Sigmoid colon (tissue), 7 donors: ENCODE data around the gene PER2. TPM values are rescaled to one million over a fixed set of nuclear protein-coding genes. Genes with fewer than 3 reads are reported as not detected.
A peak's percentile ranks its signal among the peaks of the same experiment; 100 is the strongest.

Experiments
- DNase-seq: peaks from one replicate; pipeline ENCODE4 v3.0.0-alpha.2; 2019
- H3K27ac ChIP-seq, 4 donors: fragments of 200-600 bp; sonication (generic); one replicate each; pipeline ENCODE4 v1.5.1; 2016 to 2019; ENCODE audit warnings: mild to moderate bottlenecking in 1 of 4
- H3K27me3 ChIP-seq, 3 donors: fragments of 200-600 bp; sonication (generic); one replicate each; pipeline ENCODE4 v1.5.1; 2019; ENCODE audit warnings: mild to moderate bottlenecking in 1 of 3
- H3K36me3 ChIP-seq, 4 donors: fragments of 200-600 bp; sonication (generic); one replicate each; pipeline ENCODE4 v1.5.1; 2016 to 2019
- H3K4me1 ChIP-seq, 4 donors: fragments of 200-600 bp; sonication (generic); one replicate each; pipeline ENCODE4 v1.5.1; 2017 to 2019
- H3K4me3 ChIP-seq, 4 donors: fragments of 200-600 bp; sonication (generic); one replicate each; pipeline ENCODE4 v1.5.1; 2017 to 2019; ENCODE audit warnings: mild to moderate bottlenecking in 2 of 4, moderate library complexity in 1 of 4
- H3K9me3 ChIP-seq, 4 donors: fragments of 200-600 bp in 3 of 4; sonication (generic) in 3 of 4; one replicate each; pipeline versions ENCODE4 v1.5.1 to v1.6.1; 2013 to 2019
- CTCF ChIP-seq, 4 experiments: fragments of 450-650 bp in 3 of 4; fragments of 200-600 bp in 1 of 4; IDR thresholded peaks; one replicate each; pipeline ENCODE4 v1.5.1; 2016 to 2019; ENCODE audit warnings: antibody characterized with exemption in 4 of 4, mild to moderate bottlenecking in 3 of 4, moderate library complexity in 2 of 4
- EP300 ChIP-seq, 4 donors: sonication (generic); formaldehyde crosslinking; IDR thresholded peaks; one replicate each; pipeline ENCODE4 v1.6.1; 2017; ENCODE audit warnings: antibody characterized with exemption in 4 of 4
- POLR2A ChIP-seq, 2 donors: fragments of 450-650 bp; IDR thresholded peaks; one replicate each; pipeline ENCODE4 v1.6.1; 2016; ENCODE audit warnings: antibody characterized with exemption in 2 of 2, mild to moderate bottlenecking in 2 of 2, moderate library complexity in 2 of 2
- POLR2AphosphoS5 ChIP-seq, 4 donors: sonication (generic); formaldehyde crosslinking; IDR thresholded peaks; one replicate each; pipeline ENCODE4 v1.6.1; 2017; ENCODE audit warnings: antibody characterized with exemption in 4 of 4
- WGBS, 2 donors: extraction: QIAGEN DNeasy Blood & Tissue Kit; methylation state at CpG; one replicate each; pipeline ENCODE4 v1.1.7; 2013; 5-methylcytosine and 5-hydroxymethylcytosine counted together
- intact Hi-C: fragments of 100-400 bp; cut with DNase I; formaldehyde crosslinking; loops from one replicate; pipeline ENCODE4 v1.15.1; 2023
- polyA plus RNA-seq, 3 donors: library from polyadenylated mRNA; stranded (reverse); fragments of 200-250 nt; gene quantifications; one replicate each; pipeline ENCODE4 v1.2.3, GENCODE V29; 2013
- total RNA-seq, 4 donors: library from RNA; depleted of rRNA; stranded (reverse); fragments of >200 nt; gene quantifications; one replicate each; pipeline ENCODE4 v1.1.0, GENCODE V29; 2016
- donor health status: healthy with polysubstance abuse.
- donor health status: Bipolar disorder and iron deficiency.
- donor health status: healthy.

The PER2 gene
- total and polyA plus RNA-seq, 7 donors, result 3.7 to 11.8 (median 7.7) TPM

- Histone ChIP-seq H3K27me3 (no peaks in the 10 kb centered on the region), H3K4me3 (no peak overlapping the region), H3K36me3 (no peaks in the 10 kb centered on the region), H3K27ac (peak overlapping the region in 2 of 4 donors; percentile 5 to 97), H3K4me1 (peaks cover 0 to 77% (median 44%) of the 10 kb centered on the region in 4 donors), H3K9me3 (no peaks in the 10 kb centered on the region)
- DNase-seq, result peak; percentile 57
- intact Hi-C loops, result no loop called here
- TF ChIP-seq EP300 (IDR thresholded peaks at IDR 0.05) (no peak), POLR2AphosphoS5 (IDR thresholded peaks at IDR 0.05) (no peak), POLR2A (IDR thresholded peaks at IDR 0.05) (no peak), CTCF (IDR thresholded peaks at IDR 0.05) (no peak)
- 89 to 92% methylated on average over 17 of the region's 17 CpGs for WGBS, 2 donors
Measured at GRCh38 chr2:238282861-238283738, 5.3 kb downstream of the PER2 start.

DNA sequence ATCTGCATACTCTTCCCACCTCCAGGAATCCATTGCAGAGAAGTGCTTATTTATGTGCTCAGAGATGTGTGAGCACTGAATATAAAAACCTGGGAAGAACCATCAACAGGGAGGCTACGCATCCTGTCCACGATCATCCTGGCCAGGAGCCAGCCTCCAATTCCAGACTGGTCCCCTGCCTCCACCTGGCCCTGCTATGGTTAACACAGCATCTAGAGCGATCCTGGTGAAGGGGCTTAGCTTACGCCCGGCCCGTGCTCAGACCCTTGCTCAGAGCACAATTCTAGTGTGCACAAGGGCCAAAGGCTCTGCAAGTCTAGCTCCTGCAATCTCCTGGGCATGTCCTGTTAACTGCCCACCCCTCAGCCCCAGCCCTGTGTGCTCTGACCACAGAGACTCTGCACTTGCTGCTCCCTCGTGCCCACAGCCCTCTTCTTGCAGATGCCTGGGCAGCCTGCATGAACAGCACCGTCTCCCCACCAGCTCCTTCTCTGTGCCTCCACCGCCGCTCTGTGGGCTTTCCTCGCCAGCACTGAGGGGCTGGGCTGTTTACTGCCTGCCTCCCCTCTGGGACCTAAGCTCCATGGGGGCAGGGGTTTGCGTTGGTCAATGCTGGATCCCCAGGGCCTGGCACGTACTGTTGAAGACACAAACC lies 6.5 kb downstream of the PER2 start:
- no peak for TF ChIP-seq CTCF (IDR thresholded peaks at IDR 0.05)
- TF ChIP-seq POLR2AphosphoS5 (IDR thresholded peaks at IDR 0.05), result no peak
- TF ChIP-seq POLR2A (IDR thresholded peaks at IDR 0.05), result no peak
- TF ChIP-seq EP300 (IDR thresholded peaks at IDR 0.05), result no peak
- Histone ChIP-seq H3K36me3 (peaks cover 0 to 7% (median 2%) of the 10 kb centered on the region in 4 donors), H3K4me3 (no peak overlapping the region), H3K27ac (no peak overlapping the region), H3K9me3 (no peaks in the 10 kb centered on the region), H3K27me3 (no peaks in the 10 kb centered on the region), H3K4me1 (peaks cover 0 to 66% (median 35%) of the 10 kb centered on the region in 4 donors)
- DNase-seq, result peak; percentile 63
- WGBS, 2 donors, result 86 to 90% methylated on average over 13 of the region's 13 CpGs
- intact Hi-C loops, result no loop called here

DNA sequence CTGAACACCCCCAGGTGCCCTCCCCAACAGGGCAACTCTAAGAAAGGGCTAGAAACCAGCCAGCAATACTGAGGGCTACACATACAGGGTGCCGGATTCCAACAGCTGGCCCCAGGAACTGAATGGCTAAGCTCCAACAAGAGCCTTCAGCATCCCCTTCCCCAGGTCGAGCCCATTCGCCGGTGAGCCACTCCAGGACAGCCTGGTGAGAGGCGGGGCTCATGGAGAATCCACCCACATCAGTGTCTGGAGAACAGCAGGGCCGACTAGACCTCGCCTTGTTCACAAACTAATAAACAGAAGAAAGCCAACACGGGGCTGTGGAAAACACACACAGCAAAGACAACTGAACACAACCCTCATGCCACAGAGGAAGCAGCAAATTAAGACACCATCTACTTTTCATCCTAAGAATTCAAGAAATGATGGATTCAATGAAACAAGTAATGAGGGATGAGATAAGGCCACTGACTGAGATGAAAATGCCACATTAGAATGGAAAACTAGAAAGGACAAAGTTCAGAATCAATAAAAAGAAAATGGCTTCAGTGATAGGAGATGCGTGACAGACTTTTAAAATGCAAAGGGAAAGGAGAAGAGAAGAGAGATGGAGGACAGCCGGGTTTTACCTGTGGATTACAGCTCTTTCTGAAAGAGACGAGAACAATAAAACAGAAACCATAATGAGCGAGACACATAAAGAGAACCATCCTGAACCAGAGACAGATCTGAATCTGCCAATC lies 8.2 kb downstream of the PER2 start:
- peaks cover 0 to 24% (median 16%) of the 10 kb centered on the region in 4 donors for H3K36me3 ChIP-seq
- DNase-seq, result peak; percentile 58
- peaks cover 0 to 49% (median 18%) of the 10 kb centered on the region in 4 donors for H3K4me1 ChIP-seq
- no peak overlapping the region for H3K4me3 ChIP-seq
- H3K27me3 ChIP-seq, result no peaks in the 10 kb centered on the region
- no peaks in the 10 kb centered on the region for H3K9me3 ChIP-seq
- H3K27ac ChIP-seq, result no peak overlapping the region
- intact Hi-C loops, result no loop called here
- TF ChIP-seq CTCF (IDR thresholded peaks at IDR 0.05), result no peak
- TF ChIP-seq POLR2A (IDR thresholded peaks at IDR 0.05), result no peak
- no peak for TF ChIP-seq POLR2AphosphoS5 (IDR thresholded peaks at IDR 0.05)
- no peak for TF ChIP-seq EP300 (IDR thresholded peaks at IDR 0.05)
- WGBS, 2 donors, result 20 to 70% methylated on average over 12 of the region's 12 CpGs

DNA sequence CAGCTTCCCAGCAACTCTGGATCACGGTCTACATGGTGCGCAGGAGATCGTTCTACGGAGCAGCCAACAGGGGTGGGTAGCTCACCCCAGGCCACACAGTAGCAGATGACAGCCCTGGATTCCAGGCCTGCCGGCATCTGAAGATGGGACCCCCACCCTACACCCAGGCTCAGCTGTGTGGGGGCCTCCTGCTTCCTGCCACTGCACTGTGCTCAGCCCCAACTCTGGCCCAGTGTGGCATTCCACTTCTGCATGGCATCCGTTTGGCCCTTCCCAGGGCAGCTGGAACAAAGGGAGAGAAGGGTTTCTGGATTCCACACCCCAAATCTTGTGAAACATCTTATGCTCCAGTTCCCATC lies 9.1 kb downstream of the PER2 start:
- no peak for DNase-seq
- Histone ChIP-seq H3K4me3 (no peak overlapping the region), H3K4me1 (peaks cover 0 to 40% (median 9%) of the 10 kb centered on the region in 4 donors), H3K27ac (no peak overlapping the region), H3K9me3 (no peaks in the 10 kb centered on the region), H3K36me3 (peaks cover 4 to 34% (median 25%) of the 10 kb centered on the region in 4 donors), H3K27me3 (no peaks in the 10 kb centered on the region)
- intact Hi-C loops, result no loop called here
- TF ChIP-seq CTCF (IDR thresholded peaks at IDR 0.05) (no peak), EP300 (IDR thresholded peaks at IDR 0.05) (no peak), POLR2AphosphoS5 (IDR thresholded peaks at IDR 0.05) (no peak), POLR2A (IDR thresholded peaks at IDR 0.05) (no peak)
- 89 to 96% methylated on average over 6 of the region's 6 CpGs for WGBS, 2 donors
